Measurements from ENCODE around the gene ALDH3B2.
"Not testable (repeated sequence)": the region's sequence is repeated elsewhere in the genome, so short reads cannot be mapped to it uniquely, and the experiment has no call there.

Gene ALDH3B2

DNA sequence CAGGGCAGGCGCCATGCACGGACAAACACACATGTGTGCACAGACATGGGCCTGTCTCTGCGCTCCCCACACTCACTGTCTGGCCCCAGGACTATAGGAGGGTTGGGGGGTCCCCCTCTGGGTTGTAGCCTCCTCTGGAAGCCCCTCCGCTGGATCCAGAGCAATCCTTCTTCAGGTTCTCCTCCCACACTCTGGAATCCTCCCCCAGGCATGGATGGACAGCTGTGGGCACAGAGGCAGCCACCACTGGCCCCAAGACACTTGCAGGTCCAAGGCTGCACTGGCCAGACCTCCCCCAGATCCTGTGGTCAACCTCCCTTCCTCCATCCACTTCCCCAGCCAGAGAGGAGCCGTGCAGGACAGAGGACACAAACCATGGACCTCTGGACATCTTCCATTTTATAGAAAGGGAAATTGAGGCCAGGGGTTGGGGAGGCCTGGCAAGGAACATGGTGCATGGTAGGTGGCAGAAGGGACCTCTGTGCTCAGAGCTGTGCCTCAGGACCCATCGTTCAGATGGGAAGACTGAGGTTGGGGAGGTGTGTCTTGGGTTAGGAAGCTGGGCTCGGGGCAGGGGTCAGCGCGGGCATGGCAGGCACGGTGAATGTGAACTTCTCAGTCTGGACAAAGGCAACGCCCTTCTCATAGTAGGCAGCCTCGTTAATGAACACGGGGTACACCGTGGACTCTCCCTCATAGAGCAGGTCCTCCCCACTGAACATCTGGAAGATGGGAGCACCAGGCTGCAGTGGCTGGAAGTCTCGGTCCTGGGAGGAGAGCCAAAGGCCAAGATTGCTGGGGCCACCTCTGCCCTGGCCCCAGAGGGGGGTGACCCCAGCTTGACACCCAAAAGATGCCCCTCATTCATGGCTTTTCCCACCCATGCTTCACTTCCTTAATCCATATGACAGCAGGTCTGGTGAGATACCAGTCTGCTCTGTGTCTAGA is 32.0 kb downstream of the ALDH3B2 start:
- DNase-seq (ENCODE audit: low read depth in 2 of 2) = no peak

GRCh38 chr11:67641338-67642172 is 32.9 kb downstream of the ALDH3B2 start:
- DNase-seq (ENCODE audit: low read depth in 2 of 2) = no peak

DNA sequence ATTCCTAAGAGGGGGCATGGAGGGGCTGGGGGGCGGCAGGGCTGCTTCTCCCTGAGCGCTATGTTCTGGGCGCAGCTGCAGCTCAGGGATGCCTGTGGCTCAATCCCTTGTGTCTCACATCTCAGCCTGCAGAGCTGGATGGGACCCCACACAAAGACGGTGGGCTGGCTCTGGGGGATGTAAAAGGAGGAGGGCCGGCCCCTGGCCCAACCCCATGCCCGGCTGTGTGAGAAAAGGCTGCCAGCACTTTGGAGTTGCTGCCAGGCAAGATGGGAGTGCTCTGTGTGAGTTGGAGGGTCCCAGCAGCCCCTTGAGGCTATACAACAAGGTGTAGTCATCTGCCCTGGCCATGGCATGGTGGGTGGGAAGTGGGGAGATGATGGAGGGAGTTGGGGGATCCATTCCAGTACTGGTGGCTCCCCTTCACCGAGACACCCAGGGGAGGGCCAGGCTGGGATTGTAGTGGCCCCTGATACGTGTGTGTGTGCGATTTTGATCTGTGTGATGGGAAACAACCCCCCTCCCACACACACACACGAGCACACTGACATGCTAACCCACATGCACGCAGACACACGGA is 33.6 kb downstream of the ALDH3B2 start:
- DNase-seq (ENCODE audit: low read depth in 2 of 2) = no peak

DNA sequence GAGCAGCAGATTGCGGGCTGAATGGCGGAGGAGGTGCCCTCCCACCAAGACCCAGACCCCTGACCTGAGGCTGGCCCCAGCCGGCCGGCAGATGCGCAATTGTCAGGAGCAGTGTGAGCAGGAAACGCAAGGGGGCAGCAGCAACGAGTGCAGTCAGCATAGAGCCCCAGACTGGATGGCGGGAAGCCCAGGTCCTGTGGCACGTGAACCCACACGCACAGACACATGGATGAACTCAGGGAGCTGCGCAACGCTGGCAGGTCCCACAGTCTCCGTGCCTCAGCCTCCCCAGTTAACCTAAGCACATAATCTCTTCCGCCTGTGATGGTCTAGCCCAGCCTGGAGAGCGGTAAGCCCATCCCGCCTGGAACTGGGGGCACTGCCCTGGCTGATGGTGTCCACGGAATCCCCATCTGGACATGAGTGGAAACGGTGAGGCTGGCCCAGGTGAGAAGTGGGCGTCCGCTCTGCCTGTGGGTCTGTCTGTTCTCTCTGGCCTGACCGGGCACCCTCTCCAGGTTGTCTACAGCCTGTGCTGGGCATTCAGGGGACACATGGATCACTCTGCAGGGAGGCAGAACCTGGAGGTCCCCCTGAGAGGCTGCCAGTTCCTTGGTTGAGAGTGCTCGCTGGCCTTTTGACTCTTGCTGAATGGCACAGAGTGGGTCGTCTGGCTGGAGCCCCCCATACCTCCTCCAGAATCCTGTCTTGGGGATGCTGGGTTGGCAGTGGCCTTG is 34.2 kb downstream of the ALDH3B2 start:
- no peak for DNase-seq (ENCODE audit: low read depth in 2 of 2)

DNA sequence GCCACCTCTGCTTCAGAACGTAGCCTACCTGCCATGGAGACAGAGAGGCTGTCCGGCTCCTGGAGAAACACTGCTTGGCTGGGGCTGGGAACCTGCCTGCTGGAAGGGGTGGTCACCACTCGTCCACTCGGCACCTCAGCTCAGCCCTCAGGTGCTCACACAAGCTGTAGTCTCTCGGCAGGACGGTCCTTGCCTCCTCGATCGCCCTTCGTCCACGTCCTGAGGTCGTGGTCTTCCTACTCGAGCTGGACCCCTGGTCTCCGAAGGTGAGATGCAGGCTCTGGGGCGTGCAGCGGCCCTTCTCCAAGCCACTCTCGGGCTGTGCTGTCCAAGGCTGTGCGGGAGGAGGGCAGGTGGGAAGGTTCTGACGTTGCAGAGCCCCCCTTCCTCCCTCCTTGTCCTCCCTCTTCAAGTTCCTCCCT is 35.0 kb downstream of the ALDH3B2 start, which contains the start of gene TBX10:
TSS of gene TBX10 (minus strand) at position 326 of the 422 bp plus-strand sequence. CDS start at position 35, 291 bp downstream.
- no peak for DNase-seq (ENCODE audit: low read depth in 2 of 2)

GRCh38 chr11:67638535-67639437 is 35.6 kb downstream of the ALDH3B2 start:
- no peak for DNase-seq (ENCODE audit: low read depth in 2 of 2)

GRCh38 chr11:67637441-67637840 is 37.0 kb downstream of the ALDH3B2 start:
- not testable (repeated sequence) for DNase-seq (ENCODE audit: low read depth in 2 of 2)

DNA sequence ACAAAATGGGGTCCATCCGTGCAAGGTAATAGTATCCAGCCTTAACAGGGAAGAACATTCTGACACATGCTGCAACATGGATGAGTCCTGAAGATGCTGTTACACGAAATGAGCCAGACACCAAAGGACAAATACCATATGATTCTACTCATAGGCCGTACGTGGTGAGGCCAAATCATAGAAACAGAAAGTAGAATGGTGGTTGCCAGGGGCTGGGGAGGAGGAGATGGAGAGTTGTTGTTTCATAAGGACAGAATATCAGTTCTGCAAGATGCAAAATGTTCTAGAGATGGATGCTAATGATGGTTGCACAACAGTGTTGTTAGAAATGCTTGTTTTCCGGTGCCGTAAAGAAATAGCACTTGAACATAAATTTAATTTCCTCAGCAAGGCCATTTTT is 37.5 kb downstream of the ALDH3B2 start:
- no peak for DNase-seq (ENCODE audit: low read depth in 2 of 2)

GRCh38 chr11:67635231-67635521 is 39.2 kb downstream of the ALDH3B2 start:
- no peak for DNase-seq (ENCODE audit: low read depth in 2 of 2)

DNA sequence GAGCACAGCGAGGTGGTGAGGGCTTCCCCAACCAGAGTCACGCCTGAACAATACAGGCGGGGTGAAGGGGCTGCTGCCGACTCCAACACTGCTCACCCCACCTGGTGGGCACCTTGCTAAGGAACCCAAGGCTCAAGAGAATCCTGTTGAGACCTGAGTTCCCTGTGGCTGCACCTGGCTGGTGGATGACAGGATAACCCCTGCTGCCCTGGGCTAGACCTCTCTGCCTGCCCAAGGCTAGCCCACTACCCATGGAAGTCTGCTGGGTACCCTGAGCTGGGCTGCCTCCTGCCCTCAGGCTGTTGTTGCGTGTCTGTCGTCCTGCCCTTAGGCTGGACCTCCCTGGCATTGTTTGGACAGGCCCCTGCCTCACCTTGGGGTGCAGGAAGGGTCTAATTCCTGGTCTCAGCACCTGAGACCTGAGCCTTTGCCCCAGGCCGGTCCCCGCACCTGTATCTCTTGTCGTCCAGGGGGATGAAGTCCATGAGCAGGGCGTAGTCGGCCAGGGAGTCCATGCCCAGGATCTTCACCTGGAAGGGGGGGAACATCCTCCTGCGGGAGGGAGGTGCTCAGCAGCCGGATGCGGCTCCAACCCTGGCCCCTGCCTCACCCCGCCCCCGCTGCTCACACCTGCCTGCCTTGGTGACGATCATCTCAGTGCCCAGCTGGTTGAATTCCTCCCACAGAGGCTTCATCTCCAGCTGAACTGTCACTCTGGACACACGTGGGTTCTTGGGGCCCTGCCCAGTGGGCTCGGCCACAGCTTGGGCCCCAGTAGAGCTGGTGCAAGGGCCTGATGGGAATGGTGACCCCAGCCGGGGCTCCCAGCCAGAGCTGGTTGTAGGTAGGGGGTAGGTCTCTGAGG is 39.8 kb downstream of the ALDH3B2 start:
- DNase-seq (ENCODE audit: low read depth in 2 of 2) = no peak

DNA sequence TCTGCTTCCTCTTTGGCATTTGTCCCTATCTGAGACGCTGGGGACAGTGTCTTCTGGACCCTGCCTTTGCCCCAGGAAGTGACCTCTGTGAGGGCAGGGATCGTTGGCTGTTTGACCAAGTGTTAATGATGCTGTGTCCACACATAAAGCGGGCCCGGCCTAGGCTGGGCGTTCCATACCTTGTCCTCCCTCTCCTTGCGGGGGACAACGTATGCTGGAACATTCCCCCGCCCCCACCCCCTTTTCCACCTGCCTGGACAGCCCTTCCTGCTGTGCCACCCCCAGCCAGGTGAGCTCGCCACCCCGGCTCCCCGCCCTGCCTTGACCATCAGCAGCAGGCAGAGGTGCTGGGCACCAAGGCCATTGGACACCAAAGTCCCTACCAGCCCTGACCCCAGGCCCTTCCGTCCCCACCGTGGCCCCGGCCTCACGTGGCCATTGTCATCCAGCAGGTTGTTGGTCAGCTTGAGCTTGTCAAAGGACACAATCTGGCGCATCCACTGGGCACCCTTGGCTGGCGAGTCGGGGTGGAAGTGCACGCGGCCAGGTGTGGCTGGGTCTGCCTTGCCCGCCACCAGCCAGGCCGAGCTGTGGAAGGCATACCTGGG is 40.6 kb downstream of the ALDH3B2 start:
- DNase-seq (ENCODE audit: low read depth in 2 of 2) = no peak

- no peak for DNase-seq (ENCODE audit: low read depth in 2 of 2)
Measured at GRCh38 chr11:67632982-67633755, 41.3 kb downstream of the ALDH3B2 start.

DNA sequence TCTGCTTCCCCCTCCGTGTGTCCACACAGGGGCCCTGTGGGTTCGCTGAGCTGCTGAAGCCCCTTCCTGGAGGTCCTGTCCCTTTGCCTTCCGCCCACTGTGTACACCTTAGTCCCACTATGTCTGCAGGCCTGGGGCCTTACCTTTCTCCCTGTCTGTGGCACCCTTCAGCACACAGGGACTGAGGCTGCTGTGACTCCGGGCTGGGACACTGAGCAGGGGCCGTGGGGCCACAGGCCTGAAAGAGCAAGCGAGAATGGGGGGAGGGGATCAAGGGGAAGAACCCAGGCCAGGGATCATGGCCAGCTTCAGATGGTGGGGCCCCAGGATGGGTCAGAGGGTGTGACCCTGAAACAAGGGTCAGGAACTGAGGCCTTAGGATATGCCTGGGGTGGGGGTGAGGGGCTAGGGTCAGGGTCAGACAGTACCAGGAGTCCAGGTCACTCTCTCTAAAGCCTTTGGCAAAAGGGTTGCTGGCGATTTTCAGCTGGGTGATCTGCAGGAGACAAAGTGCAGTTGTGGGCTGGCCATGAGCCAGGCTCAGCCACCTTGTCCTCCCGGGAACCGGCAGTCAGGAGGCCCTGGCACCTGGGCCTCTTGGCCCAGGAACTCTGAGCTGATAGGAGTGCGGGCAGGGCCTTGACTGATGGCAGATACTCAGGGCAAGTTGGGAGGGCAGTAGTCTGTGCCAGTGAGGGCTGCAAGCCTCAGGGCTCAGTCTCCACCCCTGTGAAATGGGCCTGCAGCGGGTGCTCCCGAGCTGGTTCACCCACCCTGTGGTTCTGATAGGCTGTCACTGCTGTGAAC is 42.0 kb downstream of the ALDH3B2 start:
- DNase-seq (ENCODE audit: low read depth in 2 of 2) = no peak

DNA sequence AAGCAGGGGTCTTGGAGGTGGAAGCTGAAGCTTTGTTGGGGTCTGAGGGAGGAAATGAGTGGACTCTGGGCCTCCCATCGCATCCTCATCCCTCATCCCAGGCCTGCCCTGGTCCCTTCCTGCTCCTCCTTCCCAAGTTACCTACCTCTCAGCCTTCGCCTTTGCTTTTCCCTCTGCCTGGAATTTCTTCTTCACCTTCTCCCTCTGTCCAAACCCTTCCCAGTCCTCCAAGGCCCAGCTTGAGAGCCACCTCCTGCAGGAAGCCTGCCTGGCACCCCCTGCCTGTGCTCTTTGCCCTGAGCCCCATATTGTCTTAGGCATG is 42.6 kb downstream of the ALDH3B2 start:
- no peak for DNase-seq (ENCODE audit: low read depth in 2 of 2)

DNA sequence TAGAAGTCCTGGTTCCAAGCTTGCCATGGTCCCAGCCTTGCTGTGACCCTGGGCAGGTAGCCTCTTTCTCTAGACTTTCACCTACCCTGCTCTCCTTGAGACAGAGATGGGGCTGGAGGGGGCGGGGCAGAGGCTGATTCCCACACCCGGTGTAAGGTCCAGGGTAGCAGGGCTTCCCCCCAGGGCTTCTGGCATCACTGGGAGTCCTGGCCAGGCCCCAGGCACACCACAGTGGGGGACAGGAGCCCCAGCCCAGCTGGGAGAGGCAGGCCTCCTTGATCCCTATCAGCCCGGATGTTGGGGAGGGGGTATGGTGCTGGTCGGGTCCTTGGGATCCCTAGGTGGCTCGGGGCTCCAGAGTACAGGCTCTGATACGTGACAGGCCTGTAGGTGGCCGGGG is 43.0 kb downstream of the ALDH3B2 start:
- DNase-seq (ENCODE audit: low read depth in 2 of 2) = no peak

GRCh38 chr11:67630943-67631331 is 43.5 kb downstream of the ALDH3B2 start:
- DNase-seq (ENCODE audit: low read depth in 2 of 2) = no peak

GRCh38 chr11:67630228-67630942 is 44.0 kb downstream of the ALDH3B2 start:
- DNase-seq (ENCODE audit: low read depth in 2 of 2) = peak; percentile 95 to 96

All from stimulated activated CD4-positive, alpha-beta T cell treated with anti-CD3 and anti-CD28 coated beads, Interleukin-15, amount 100 ng/mL, for 48 hours (primary cell).